Tongue (tissue), 2 donors: ENCODE data around the gene PPP6R3. TPM values are rescaled to one million over a fixed set of nuclear protein-coding genes. Genes with fewer than 3 reads are reported as not detected.
A peak's percentile ranks its signal among the peaks of the same experiment; 100 is the strongest.

Experiments used
- DNase-seq: peaks from one replicate; pipeline ENCODE4 v3.0.0-alpha.2; 2015
- total RNA-seq: library from RNA; depleted of rRNA; stranded (reverse); fragments of >200 nt; gene quantifications from one replicate; pipeline ENCODE4 v1.2.3, GENCODE V29; 2014

The PPP6R3 gene, protein sequence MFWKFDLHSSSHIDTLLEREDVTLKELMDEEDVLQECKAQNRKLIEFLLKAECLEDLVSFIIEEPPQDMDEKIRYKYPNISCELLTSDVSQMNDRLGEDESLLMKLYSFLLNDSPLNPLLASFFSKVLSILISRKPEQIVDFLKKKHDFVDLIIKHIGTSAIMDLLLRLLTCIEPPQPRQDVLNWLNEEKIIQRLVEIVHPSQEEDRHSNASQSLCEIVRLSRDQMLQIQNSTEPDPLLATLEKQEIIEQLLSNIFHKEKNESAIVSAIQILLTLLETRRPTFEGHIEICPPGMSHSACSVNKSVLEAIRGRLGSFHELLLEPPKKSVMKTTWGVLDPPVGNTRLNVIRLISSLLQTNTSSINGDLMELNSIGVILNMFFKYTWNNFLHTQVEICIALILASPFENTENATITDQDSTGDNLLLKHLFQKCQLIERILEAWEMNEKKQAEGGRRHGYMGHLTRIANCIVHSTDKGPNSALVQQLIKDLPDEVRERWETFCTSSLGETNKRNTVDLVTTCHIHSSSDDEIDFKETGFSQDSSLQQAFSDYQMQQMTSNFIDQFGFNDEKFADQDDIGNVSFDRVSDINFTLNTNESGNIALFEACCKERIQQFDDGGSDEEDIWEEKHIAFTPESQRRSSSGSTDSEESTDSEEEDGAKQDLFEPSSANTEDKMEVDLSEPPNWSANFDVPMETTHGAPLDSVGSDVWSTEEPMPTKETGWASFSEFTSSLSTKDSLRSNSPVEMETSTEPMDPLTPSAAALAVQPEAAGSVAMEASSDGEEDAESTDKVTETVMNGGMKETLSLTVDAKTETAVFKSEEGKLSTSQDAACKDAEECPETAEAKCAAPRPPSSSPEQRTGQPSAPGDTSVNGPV
- total RNA-seq = 192 TPM

DNA sequence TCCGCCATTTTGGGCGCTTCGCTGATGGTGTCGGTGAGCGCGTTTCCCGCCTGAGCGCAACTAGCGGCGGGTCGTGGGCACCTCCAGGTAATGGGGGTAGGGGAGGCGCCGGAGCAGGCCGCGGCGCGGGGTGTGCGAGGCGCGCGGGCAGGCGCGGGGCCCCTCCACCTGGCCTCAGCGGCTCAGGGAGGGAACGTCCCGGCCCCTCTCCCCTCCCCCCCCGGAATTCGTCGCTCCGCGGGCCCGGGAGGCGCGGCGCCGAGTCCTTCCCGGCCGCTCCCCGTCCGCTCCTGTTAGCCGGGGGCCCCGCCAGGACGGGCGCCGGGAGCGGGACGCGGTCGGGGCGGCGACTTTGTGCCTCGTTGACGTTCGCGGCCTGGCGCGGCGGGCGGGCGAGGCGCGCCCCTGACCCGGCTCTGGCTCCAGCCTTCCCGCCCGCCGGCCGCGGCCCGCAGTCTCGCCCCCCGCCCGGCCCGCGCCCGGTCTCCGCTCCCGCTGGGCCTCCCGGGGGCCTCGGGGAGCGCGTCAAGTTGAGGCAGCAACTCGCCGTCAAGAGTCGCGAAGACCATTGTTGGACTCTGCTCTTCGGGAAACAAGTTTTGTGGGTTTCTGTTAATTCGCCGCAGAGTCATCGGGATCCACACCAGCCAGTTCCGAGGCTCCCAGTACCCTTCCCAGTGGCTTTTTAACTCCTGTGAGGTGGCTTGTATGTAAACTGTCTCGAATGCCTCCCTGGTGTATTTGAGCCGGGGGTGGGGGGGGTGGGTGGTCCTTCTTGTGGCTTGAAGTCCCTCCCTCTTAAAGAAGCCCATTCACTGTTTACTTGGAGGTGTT lies at the start of gene PPP6R3:
TSS of gene PPP6R3 (plus strand) at position 12 of the 834 bp plus-strand sequence. CDS start 76,913 bp downstream, outside the sequence.
- DNase-seq = peak; percentile 60

DNA sequence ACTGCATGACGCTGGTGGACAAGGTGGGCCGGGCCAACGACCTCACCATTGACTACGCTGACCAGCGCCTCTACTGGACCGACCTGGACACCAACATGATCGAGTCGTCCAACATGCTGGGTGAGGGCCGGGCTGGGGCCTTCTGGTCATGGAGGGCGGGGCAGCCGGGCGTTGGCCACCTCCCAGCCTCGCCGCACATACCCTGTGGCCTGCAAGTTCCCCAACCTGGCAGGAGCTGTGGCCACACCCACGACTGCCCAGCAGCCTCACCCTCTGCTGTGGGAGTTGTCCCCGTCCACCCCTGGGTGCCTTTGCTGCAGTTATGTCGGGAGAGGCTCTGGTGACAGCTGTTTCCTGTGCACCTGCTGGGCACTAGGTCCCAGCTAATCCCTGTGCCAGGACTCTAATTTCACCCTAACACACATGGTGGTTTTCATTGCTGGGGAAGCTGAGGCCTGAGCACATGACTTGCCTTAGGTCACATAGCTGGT lies 49.0 kb upstream of the PPP6R3 start:
- DNase-seq = peak; percentile 79

DNA sequence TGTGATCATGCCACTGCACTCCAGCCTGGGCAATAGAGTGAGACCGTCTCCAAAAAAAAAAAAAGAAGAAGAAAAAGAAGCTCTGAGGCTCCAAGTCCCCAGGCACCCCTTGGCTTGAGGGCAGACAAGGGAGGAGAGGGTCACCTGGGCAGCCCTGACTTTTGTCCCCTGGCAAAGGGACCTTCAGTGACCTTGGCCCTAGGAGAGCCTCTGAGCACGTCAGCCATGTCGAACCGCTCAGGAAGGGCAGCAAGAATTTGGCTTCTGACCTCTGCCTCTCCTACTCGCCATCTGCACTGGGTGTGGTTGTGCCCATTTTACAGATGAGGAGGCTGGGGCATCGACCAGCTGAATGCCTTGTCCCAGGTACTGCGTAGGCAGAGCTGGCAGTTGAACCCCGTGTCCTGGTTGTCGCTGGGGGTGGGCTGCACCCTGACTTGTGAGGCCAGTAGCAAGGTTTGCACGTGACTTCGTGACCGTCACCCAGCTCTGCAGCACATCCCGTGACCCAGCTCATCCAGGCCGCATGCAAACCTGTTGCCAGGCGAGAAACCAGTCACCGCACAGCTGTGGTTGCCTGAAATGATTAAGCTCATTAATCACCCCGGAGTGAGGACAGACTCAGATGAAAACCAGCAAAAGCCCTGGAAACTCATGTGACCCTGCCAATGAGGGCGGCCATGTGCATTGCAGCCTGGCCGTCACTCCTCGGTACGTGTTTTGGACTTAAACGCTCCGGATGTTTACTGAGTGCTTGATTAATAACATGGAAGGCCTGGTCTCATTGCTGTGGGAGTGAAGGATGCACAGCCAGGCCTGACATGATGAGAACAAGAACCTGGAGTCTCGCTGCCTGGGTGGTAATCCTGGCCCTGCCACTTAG lies 47.7 kb upstream of the PPP6R3 start:
- peak; percentile 61 for DNase-seq

DNA sequence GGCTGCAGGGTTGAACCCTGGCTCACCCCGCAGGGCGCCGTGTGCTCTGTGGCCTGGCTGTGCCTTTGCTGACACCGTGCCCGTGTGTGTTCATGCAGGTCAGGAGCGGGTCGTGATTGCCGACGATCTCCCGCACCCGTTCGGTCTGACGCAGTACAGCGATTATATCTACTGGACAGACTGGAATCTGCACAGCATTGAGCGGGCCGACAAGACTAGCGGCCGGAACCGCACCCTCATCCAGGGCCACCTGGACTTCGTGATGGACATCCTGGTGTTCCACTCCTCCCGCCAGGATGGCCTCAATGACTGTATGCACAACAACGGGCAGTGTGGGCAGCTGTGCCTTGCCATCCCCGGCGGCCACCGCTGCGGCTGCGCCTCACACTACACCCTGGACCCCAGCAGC lies 47.0 kb upstream of the PPP6R3 start:
- no peak for DNase-seq

DNA sequence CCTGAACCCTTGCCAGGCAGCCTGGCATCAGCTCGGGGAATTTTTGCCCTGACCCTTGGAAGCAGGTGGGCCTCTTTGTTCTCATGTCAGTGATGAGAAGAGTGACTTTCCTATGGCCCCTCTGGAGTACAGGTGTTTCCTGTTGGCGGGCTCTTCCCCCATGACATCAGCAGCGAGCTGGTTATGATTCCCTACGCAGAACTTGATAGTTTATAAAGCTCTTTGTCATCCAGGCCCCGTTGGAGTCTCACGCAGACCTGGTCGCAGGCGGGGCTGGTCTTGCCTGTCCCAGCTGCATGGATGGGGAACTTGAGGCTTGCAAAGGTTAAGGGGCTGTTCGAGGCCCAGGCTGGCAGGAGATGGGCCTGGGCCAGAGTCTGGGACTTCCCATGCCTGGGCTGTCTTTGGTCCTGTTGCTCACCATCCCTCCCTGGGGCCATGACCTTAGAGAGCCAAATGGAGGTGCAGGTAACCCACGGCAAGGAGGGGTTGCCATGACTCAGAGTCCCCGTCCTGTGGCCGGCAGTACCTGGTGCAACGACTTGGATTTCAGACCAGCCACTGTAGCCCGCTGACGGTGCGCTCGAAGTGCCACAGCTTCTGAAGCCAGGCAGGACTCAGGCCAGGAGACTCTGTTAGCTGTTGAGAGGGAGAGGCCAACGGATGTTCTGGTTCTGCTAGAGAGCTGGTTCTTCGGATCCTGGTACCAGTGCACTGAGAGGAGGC lies 45.9 kb upstream of the PPP6R3 start:
- no peak for DNase-seq

DNA sequence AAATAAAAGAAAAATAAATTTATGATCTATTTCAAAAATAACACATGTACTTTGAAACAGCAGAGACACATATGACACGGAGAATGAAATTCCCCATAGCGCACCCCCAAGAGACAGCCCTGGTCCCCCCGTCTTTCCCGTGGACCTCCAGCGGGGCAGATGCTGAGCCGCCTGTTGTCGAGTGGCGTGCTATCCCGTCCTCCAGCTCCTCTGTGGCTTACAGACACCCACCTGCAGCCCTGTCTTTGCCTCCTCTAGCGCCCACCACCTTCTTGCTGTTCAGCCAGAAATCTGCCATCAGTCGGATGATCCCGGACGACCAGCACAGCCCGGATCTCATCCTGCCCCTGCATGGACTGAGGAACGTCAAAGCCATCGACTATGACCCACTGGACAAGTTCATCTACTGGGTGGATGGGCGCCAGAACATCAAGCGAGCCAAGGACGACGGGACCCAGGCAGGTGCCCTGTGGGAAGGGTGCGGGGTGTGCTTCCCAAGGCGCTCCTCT lies 44.4 kb upstream of the PPP6R3 start:
- DNase-seq = no peak

DNA sequence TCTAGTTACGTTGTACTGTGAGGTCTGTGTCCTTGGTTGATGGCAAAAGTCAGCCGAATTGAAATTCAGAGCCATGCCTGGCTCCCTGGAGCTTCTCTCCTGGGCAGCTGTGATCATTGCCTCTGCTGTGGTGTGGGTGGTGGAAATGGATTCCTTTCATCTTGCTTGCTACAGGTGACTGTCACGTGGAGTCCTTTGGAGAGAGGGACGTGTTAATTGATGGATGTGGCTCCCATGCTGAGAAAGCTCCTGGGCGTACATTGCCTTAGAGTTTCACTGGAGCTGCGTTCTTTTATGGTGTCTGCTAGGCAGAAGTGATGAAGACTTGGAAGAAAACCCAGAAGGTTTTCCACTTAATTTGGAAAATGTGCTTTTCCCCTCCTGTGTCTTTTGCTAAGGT lies 41.9 kb upstream of the PPP6R3 start:
- no peak for DNase-seq

DNA sequence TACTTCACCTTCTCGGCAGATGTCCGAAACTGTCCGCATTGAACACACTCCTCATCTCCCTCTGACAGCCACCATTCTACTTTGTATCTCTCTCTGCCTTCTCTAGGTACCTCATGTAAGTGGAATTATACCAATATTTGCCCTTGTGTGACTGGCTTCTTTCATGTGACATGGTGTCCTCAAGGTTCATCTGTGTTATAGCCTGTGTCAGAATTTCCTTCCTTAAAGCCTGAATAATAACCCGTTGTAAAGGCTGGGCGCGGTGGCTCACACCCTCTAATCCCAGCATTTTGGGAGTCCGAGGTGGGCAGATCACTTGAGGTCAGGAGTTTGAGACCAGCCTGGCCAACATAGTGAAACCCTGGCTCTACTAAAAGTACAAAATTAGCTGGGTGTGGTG lies 40.4 kb upstream of the PPP6R3 start:
- no peak for DNase-seq

DNA sequence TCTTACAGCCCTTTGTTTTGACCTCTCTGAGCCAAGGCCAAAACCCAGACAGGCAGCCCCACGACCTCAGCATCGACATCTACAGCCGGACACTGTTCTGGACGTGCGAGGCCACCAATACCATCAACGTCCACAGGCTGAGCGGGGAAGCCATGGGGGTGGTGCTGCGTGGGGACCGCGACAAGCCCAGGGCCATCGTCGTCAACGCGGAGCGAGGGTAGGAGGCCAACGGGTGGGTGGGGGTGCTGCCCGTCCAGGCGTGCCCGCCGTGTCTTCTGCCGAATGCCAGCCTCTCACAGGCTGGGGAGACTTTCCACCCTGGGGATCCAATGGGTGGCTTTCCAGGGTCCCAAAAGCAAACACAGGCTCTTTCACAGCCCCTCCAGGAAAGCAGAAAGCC lies 37.1 kb upstream of the PPP6R3 start:
- DNase-seq = no peak

DNA sequence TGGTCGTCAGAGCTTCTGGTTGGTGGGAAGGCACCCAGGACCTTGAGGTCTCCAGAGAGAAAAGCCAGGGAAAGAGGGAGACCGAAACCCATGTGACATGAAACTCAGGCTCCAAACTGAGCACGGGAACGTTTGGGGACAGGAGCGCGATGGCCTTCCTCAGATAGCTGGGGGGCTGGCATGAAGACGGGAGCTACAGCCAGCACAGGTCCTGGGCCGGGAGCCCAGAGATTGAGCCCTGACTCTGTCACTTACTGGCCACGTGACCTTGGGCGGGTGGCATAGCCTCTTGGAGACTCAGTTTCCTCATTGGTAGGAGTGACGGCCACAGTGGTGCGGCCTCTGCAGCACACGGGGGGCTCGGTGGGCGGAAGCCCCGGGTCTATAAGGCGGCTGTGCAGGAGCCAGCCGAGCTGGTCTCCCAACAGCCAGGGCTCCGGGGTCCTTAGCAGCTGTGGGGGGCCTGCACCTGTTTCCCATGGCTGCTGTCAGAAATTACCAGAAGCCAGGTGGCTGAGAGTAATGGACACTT lies 36.4 kb upstream of the PPP6R3 start:
- no peak for DNase-seq

DNA sequence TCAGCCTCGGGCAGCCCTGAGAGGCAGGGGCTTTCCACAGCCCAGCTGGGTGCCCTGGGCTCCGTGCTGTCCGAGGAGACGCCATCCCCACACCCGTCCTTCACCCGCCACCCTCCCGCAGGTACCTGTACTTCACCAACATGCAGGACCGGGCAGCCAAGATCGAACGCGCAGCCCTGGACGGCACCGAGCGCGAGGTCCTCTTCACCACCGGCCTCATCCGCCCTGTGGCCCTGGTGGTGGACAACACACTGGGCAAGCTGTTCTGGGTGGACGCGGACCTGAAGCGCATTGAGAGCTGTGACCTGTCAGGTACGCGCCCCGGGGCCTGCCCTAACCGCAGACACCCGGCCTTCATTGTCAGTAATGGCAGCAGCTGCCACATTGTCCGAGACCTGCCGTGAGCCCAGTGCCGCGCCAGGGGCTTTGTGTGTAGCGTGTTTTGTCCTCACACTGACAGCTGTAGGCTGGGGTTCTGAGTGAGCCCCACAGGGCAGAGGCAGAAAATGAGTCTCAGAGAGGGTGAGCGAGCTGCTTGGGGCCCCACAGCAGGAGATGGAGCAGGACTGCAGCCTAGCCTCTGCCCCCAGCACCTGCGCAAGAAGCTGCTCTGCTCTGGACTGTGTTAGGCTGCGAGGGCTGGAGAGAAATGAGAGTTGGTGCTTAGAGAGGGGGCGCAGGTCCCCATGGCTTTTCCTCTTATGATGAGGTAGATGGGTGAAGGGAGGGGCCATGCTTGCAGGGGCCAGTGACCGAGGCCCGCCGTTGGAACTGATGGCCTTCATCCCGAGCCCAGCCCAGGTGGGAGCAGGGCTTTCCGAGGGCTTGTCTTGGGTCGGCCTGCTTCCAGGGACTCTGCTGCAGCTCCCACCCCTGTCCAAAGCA lies 35.3 kb upstream of the PPP6R3 start:
- no peak for DNase-seq

DNA sequence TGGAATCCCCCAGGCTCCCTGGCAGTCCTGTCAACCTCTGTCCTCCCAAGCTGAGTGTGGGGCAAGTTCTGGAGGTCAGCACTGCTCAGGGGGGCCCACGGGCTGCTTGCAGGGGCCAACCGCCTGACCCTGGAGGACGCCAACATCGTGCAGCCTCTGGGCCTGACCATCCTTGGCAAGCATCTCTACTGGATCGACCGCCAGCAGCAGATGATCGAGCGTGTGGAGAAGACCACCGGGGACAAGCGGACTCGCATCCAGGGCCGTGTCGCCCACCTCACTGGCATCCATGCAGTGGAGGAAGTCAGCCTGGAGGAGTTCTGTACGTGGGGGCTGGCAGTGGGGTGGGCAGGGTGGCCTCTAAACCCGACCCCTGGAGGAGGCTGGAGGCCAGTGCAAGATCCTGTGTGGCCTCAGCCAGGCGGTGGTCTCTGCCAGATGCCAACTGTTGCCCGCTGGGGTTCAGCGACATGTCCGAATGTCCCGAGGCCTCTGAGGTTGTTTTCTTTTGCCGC lies 34.6 kb upstream of the PPP6R3 start:
- no peak for DNase-seq

DNA sequence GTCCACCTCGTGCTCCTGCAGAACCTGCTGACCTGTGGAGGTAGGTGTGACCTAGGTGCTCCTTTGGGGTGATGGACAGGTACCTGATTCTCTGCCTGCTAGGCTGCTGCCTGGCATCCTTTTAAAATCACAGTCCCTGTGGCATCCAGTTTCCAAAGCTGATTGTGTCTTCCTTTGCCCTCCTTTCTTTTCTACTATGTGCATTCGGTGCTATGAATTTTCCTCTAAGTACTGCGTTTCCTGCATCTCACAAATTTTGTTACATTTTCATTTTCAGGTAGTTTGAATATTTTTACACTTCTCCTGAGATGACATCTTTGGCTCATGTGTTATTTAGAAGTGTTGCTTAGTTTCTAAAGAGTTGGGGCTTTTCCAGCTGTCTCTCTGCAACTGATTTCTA lies 30.9 kb upstream of the PPP6R3 start:
- no peak for DNase-seq

DNA sequence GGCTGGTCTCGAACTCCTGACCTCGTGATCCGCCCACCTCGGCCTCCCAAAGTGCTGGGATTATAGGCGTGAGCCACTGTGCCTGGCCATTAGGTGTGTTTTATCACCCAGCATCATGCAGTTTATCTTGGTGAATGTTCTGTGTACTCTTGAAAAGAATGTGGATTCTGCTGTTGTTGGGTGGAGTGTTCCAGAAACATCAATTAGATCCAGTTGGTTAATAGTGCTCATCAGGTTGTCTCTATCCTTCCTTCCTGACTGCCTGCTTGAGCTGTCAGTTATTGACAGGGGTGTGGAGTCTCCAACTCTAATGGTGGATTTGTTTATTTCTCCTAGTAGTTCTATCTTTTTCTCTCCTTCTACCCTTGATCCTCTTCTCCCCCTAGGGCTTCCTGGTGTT lies 30.2 kb upstream of the PPP6R3 start:
- DNase-seq = no peak

DNA sequence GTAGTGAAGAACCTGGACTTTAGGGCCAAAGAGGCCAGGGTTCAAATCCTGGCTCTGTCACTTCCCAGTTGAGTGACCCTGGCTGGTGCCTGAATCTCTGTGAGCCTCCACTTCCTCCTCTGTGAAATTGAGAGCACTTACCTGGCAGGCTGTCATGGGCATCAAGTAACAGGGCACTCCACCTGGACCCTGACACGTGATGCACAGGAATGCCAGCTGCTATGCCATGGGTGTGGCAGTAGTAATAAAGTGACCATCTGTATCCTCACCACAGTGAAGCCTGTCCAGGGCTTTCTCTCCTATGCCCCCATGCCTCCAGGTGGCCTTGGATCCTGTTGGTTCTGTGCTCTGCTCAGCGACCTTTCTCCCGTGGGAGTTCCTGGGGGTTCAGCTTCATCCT lies 29.8 kb upstream of the PPP6R3 start:
- DNase-seq = no peak

DNA sequence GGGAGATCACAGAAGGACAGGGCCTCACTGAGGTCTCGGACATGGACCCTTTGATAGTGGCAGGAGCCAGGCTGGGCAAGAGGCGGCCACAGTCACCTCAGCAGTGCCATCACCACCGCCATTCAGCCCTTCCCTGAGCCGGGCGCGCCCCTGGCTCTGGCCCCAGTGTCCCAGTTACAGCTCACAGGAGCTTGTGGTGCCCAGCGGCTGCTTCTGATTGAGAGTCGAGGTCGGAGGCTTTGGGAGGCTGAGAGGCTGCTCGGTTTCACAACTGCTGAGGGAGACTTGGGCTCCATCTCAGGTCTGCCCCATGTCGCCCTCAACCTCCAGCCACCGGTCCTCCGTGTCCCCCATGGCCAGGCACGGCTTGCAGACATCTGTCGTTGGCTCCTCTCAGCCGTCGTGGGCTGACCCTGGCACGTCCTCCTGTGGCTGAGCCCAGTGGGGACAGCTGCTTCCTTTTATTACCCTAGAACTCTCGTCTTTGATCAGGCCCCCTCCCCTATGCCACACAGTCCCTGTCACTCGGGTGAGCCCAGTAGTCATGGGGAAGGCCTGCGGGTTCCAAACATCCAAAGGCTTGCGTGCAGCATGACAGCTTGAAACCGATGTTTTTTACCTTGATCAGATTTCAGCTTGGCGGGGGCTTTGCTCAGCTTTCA lies 28.4 kb upstream of the PPP6R3 start:
- peak; percentile 75 for DNase-seq

DNA sequence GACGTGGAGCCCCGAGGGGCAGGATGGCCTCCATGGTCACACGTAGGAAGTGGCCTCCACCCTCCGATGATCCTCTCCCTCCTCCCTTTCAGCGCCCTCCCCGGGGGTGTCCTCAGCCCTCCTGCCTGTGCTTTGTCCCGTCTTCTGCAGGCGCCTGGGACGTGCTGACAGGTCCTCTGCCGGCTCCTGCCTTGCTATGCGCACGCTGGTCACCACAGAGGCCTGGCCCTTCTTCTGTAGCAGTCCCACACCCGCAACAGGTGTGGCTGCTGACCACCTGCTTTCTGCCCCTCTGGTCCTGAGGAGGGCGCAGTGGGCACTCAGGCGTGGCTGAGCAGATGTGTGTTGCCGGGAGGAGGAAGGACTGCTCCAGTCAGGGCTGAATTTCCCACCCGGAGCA lies 27.7 kb upstream of the PPP6R3 start:
- DNase-seq = peak; percentile 56

DNA sequence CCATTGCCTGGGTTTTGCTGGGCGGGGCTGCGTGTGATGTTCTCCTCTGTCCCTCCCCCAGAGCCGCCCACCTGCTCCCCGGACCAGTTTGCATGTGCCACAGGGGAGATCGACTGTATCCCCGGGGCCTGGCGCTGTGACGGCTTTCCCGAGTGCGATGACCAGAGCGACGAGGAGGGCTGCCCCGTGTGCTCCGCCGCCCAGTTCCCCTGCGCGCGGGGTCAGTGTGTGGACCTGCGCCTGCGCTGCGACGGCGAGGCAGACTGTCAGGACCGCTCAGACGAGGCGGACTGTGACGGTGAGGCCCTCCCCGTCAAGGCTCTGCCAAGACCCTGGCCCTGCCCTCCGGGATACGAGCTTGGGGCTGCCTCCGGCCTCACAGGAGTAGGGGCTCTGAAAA lies 27.0 kb upstream of the PPP6R3 start:
- no peak for DNase-seq
